ENCODE results near the gene ACTL7B. TPM values are rescaled to one million over a fixed set of nuclear protein-coding genes. Genes with fewer than 3 reads are reported as not detected.
"Not testable (repeated sequence)": the region's sequence is repeated elsewhere in the genome, so short reads cannot be mapped to it uniquely, and the experiment has no call there.

Gene ACTL7B
- total RNA-seq, 2 experiments from 2014 or later = 0.08 to 0.25 TPM

GRCh38 chr9:108903420-108904103 lies 47.8 kb upstream of the ACTL7B start:
- peaks cover 79% of the 10 kb centered on the region for H3K36me3 ChIP-seq (ENCODE audit: insufficient read depth, low read length)
- Mint-ChIP-seq H3K4me3 (no peak overlapping the region), H3K4me1 (ENCODE audit: low read depth) (no peaks in the 10 kb centered on the region), H3K36me3 (ENCODE audit: low read depth) (peaks cover 96% of the 10 kb centered on the region), H3K9me3 (no peaks in the 10 kb centered on the region), H3K27ac (no peak overlapping the region), H3K27me3 (no peaks in the 10 kb centered on the region)
- no peak overlapping the region for H3K4me3 ChIP-seq (ENCODE audit: low read length)
- TF ChIP-seq CTCF (IDR thresholded peaks at IDR 0.05) = no peak
- POLR2A ChIA-PET = no interaction called here
- intact Hi-C loops (cut with DNase I, micrococcal nuclease) = loop anchor here in 1 of 2 experiments (5.0 kb wide), 1 partner anchor 49 kb away; no protein-coding TSS in a partner anchor
- DNase-seq (no peak), ATAC-seq (ENCODE audit: poor library complexity) (no peak)
- CTCF ChIA-PET = interaction anchor here (1.6 kb wide), 1 partner anchor 11 kb away, joined by 4 read pairs; no protein-coding TSS in a partner anchor
- H3K4me1 ChIP-seq (ENCODE audit: insufficient read depth, low read length) = no peaks in the 10 kb centered on the region
- no peaks in the 10 kb centered on the region for H3K27me3 ChIP-seq (ENCODE audit: control insufficient read depth in 1 of 2, insufficient read depth in 2 of 2, low read length in 2 of 2)
- H3K27ac ChIP-seq (ENCODE audit: low read depth in 1 of 2, low read length in 2 of 2) = no peak overlapping the region
- H3K9me3 ChIP-seq (ENCODE audit: control insufficient read depth in 1 of 2, insufficient read depth in 1 of 2, low read length in 2 of 2) = no peaks in the 10 kb centered on the region

- POLR2A ChIA-PET = no interaction called here
- H3K36me3 ChIP-seq (ENCODE audit: insufficient read depth, low read length) = peaks cover 78% of the 10 kb centered on the region
These were observed 44.4 kb upstream of the ACTL7B start for GRCh38 chr9:108900176-108900575.

GRCh38 chr9:108899023-108899695 lies 43.4 kb upstream of the ACTL7B start:
- POLR2A ChIA-PET; H3K4me1 Mint-ChIP-seq (ENCODE audit: low read depth); ATAC-seq (ENCODE audit: poor library complexity); H3K4me1 ChIP-seq (ENCODE audit: insufficient read depth, low read length); intact Hi-C loops (cut with DNase I, micrococcal nuclease); CTCF ChIA-PET; H3K9me3 ChIP-seq (ENCODE audit: control insufficient read depth in 1 of 2, insufficient read depth in 1 of 2, low read length in 2 of 2); H3K27me3 ChIP-seq (ENCODE audit: control insufficient read depth in 1 of 2, insufficient read depth in 2 of 2, low read length in 2 of 2); H3K4me3 ChIP-seq (ENCODE audit: low read length); H3K27ac Mint-ChIP-seq; DNase-seq; H3K4me3 Mint-ChIP-seq; H3K27me3 Mint-ChIP-seq; H3K9me3 Mint-ChIP-seq; H3K27ac ChIP-seq (ENCODE audit: low read depth in 1 of 2, low read length in 2 of 2): not testable (repeated sequence)
- H3K36me3 ChIP-seq (ENCODE audit: insufficient read depth, low read length) = peaks cover 81% of the 10 kb centered on the region
- H3K36me3 Mint-ChIP-seq (ENCODE audit: low read depth) = peaks cover 99% of the 10 kb centered on the region

More at GRCh38 chr9:108900176-108900575, 44.4 kb upstream of the ACTL7B start:
- DNase-seq (no peak), ATAC-seq (ENCODE audit: poor library complexity) (no peak)
- CTCF ChIA-PET = no interaction called here
- Histone ChIP-seq H3K27ac (ENCODE audit: low read depth in 1 of 2, low read length in 2 of 2) (no peak overlapping the region), H3K9me3 (ENCODE audit: control insufficient read depth in 1 of 2, insufficient read depth in 1 of 2, low read length in 2 of 2) (no peaks in the 10 kb centered on the region), H3K27me3 (ENCODE audit: control insufficient read depth in 1 of 2, insufficient read depth in 2 of 2, low read length in 2 of 2) (no peaks in the 10 kb centered on the region), H3K4me1 (ENCODE audit: insufficient read depth, low read length) (no peaks in the 10 kb centered on the region), H3K4me3 (ENCODE audit: low read length) (no peak overlapping the region)
- no peaks in the 10 kb centered on the region for H3K4me1 Mint-ChIP-seq (ENCODE audit: low read depth)
- TF ChIP-seq CTCF (IDR thresholded peaks at IDR 0.05) = no peak
- no peak overlapping the region for H3K27ac Mint-ChIP-seq
- H3K4me3 Mint-ChIP-seq = no peak overlapping the region
- no peaks in the 10 kb centered on the region for H3K27me3 Mint-ChIP-seq
- intact Hi-C loops (cut with DNase I, micrococcal nuclease) = loop anchor here in 1 of 2 experiments (5.0 kb wide), 1 partner anchor 52 kb away; no protein-coding TSS in a partner anchor
- peaks cover 96% of the 10 kb centered on the region for H3K36me3 Mint-ChIP-seq (ENCODE audit: low read depth)
- no peaks in the 10 kb centered on the region for H3K9me3 Mint-ChIP-seq
